GM12878 (cell line): Measurements from ENCODE around the gene PHKA1. TPM values are rescaled to one million over a fixed set of nuclear protein-coding genes. Genes with fewer than 3 reads are reported as not detected.

Source experiments
- ATAC-seq: fragments of 200-7000 bp; cut with Tn5 transposase; 3 replicates; pipeline ENCODE4 v1.9.1; 2020; ENCODE audit warnings: mild to moderate bottlenecking, moderate library complexity
- BruUV-seq: library from RNA; stranded (reverse); fragments of 400-500 nt; replicated peaks from 2 replicates; lab custom pipeline; 2021; lab: Mats Ljungman, UMichigan
- CTCF ChIA-PET: fragments of 300-600 bp; sonication (Branson Sonifier 250); formaldehyde crosslinking; extraction: SDS; loops from one replicate; lab custom pipeline; 2021; ENCODE audit warnings: inconsistent platforms; lab: Yijun Ruan, JAX
- POLR2A ChIA-PET: fragments of 350-600 bp; formaldehyde crosslinking; extraction: SDS; loops from one replicate; lab custom pipeline; 2021; ENCODE audit warnings: inconsistent platforms; lab: Charles Lee
- RAD21 ChIA-PET: fragments of 300-600 bp; sonication (Branson Sonifier 250); formaldehyde crosslinking; loops from one replicate; lab custom pipeline; 2023; ENCODE audit warnings: antibody characterized with exemption; ENCODE audit not compliant: unreplicated experiment; lab: Charles Lee
- SMC1A ChIA-PET: fragments of 300-600 bp; sonication (Branson Sonifier 250); formaldehyde crosslinking; loops from one replicate; lab custom pipeline; 2023; ENCODE audit not compliant: unreplicated experiment, uncharacterized antibody; lab: Charles Lee
- DNase-seq: peaks from one replicate; pipeline ENCODE4 v3.0.0-alpha.2; 2011; ENCODE audit warnings: low read depth, low spot score
- FAIRE-seq: peaks from 3 replicates; lab custom pipeline; 2011; peaks lifted over from hg19 to GRCh38; lab: Jason Lieb, UNC
- H2AFZ ChIP-seq: 2 replicates; pipeline ENCODE4 v1.6.0; 2011; ENCODE audit warnings: low read depth, low read length, control low read depth; ENCODE audit not compliant: control insufficient read depth
- H3K27ac ChIP-seq: 2 replicates; pipeline ENCODE4 v1.5.1; 2011; ENCODE audit warnings: control low read depth; ENCODE audit not compliant: control insufficient read depth, insufficient read depth
- H3K27me3 ChIP-seq, 2 experiments: replicated peaks in 1 of 2; 2 replicates each; pipeline versions ENCODE4 v1.6.0 to v1.6.1; 2011; ENCODE audit warnings: low read length in 1 of 2; ENCODE audit not compliant: control insufficient read depth in 2 of 2, insufficient read depth in 2 of 2
- H3K36me3 ChIP-seq, 2 experiments: 2 replicates each; pipeline ENCODE4 v1.5.1; 2011; ENCODE audit warnings: low read length in 1 of 2; ENCODE audit not compliant: control insufficient read depth in 2 of 2, insufficient read depth in 2 of 2
- H3K4me1 ChIP-seq: 2 replicates; pipeline ENCODE4 v1.6.1; 2011; ENCODE audit warnings: mild to moderate bottlenecking, low read length, moderate library complexity, mixed read lengths; ENCODE audit not compliant: control insufficient read depth, insufficient read depth
- H3K4me2 ChIP-seq: 2 replicates; pipeline ENCODE4 v1.6.0; 2011; ENCODE audit warnings: control low read depth; ENCODE audit not compliant: control insufficient read depth, insufficient read depth
- H3K4me3 ChIP-seq: fragments of 200-600 bp; sonication (generic); 2 replicates; pipeline ENCODE4 v1.5.1; 2016
- H3K79me2 ChIP-seq: 2 replicates; pipeline ENCODE4 v1.6.0; 2011; ENCODE audit warnings: low read length; ENCODE audit not compliant: control insufficient read depth, insufficient read depth
- H3K9ac ChIP-seq: 2 replicates; pipeline ENCODE4 v1.8.0; 2011; ENCODE audit warnings: low read length, control low read depth, mixed read lengths; ENCODE audit not compliant: control insufficient read depth, insufficient read depth
- H3K9me3 ChIP-seq: replicated peaks from 3 replicates; pipeline ENCODE4 v1.5.1; 2011; ENCODE audit warnings: mild to moderate bottlenecking, low read length; ENCODE audit not compliant: control insufficient read depth, insufficient read depth
- H4K20me1 ChIP-seq: 2 replicates; pipeline ENCODE4 v1.6.0; 2011; ENCODE audit not compliant: control insufficient read depth, insufficient read depth
- CREM ChIP-seq: IDR thresholded peaks from 2 replicates; pipeline ENCODE4 v1.6.1; 2014; ENCODE audit warnings: antibody characterized with exemption, low read depth
- DPF2 ChIP-seq: fragments of 450-650 bp; IDR thresholded peaks from 2 replicates; pipeline ENCODE4 v1.6.1; 2017; ENCODE audit warnings: mild to moderate bottlenecking
- EGR1 ChIP-seq, 2 experiments: IDR thresholded peaks; 1 replicate in 1 of 2; 2 replicates in 1 of 2; pipeline ENCODE4 v1.6.1; 2011 to 2012; ENCODE audit warnings: low read depth in 2 of 2, low read length in 2 of 2, borderline replicate concordance in 1 of 2, mild to moderate bottlenecking in 1 of 2, moderate library complexity in 1 of 2
- FOS ChIP-seq: IDR thresholded peaks from 3 replicates; pipeline ENCODE4 v1.6.1; 2011; ENCODE audit warnings: borderline replicate concordance; ENCODE audit not compliant: insufficient read length; ENCODE audit errors: extremely low read depth
- HDGF ChIP-seq: fragments of 450-650 bp; IDR thresholded peaks from 2 replicates; pipeline ENCODE4 v1.6.1; 2016; ENCODE audit warnings: antibody characterized with exemption
- MTA2 ChIP-seq: fragments of 450-650 bp; IDR thresholded peaks from 2 replicates; pipeline ENCODE4 v1.6.1; 2016; ENCODE audit warnings: low read depth, mild to moderate bottlenecking, moderate library complexity
- POLR2AphosphoS2 ChIP-seq: IDR thresholded peaks from 2 replicates; pipeline ENCODE4 v1.6.1; 2011; ENCODE audit warnings: low read depth, mild to moderate bottlenecking, low read length, improper control_type of control experiment, moderate library complexity
- SIX5 ChIP-seq: IDR thresholded peaks from 2 replicates; pipeline ENCODE4 v1.6.1; 2011; ENCODE audit warnings: mild to moderate bottlenecking, low read depth, low read length, moderate library complexity; ENCODE audit not compliant: severe bottlenecking
- ZNF24 ChIP-seq: fragments of 450-650 bp; IDR thresholded peaks from 2 replicates; pipeline ENCODE4 v1.6.1; 2017; ENCODE audit warnings: antibody characterized with exemption, mild to moderate bottlenecking
- ZNF384 ChIP-seq: IDR thresholded peaks from 2 replicates; pipeline ENCODE4 v1.6.1; 2012; ENCODE audit warnings: low read depth, mild to moderate bottlenecking, low read length, improper control_type of control experiment, borderline replicate concordance
- ZSCAN29 ChIP-seq: fragments of 450-650 bp; IDR thresholded peaks from 2 replicates; pipeline ENCODE4 v1.6.1; 2017; ENCODE audit warnings: mild to moderate bottlenecking, moderate library complexity
- ZZZ3 ChIP-seq: IDR thresholded peaks from 2 replicates; pipeline ENCODE4 v1.6.1; 2011; ENCODE audit warnings: low read depth; ENCODE audit not compliant: control insufficient read depth, insufficient read length
- WGBS: methylation state at CpG from one replicate; pipeline ENCODE4 v1.1.6; 2016; ENCODE audit warnings: low lambda C conversion rate; ENCODE audit not compliant: insufficient replicate concordance, insufficient coverage; ENCODE audit errors: missing lambda C conversion rate; 5-methylcytosine and 5-hydroxymethylcytosine counted together
- in situ Hi-C: fragments of 300-500 bp; cut with MboI; formaldehyde crosslinking; loops from 9 replicates; pipeline ENCODE4 v1.14.3; 2018; ENCODE audit warnings: mixed read lengths
- intact Hi-C: fragments of 100-400 bp; cut with micrococcal nuclease; formaldehyde crosslinking; loops from one replicate; pipeline ENCODE4 v1.14.2; 2022; ENCODE audit not compliant: unreplicated experiment
- polyA plus RNA-seq, 11 experiments: library from polyadenylated mRNA; depleted of rRNA in 4 of 11; unstranded in 6 of 11; stranded (reverse) in 5 of 11; fragments of >200 nt; fragmentation: Nextera tagmentation in 4 of 11; fragmentation: Illumina TruSeq in 1 of 11; extraction: Ambion mirVana in 4 of 11; extraction: Trizol in 1 of 11; gene quantifications; 1 replicate in 1 of 11; 2 replicates in 10 of 11; pipeline versions ENCODE4 v1.2.1 to v1.2.3, GENCODE V29; 2011 to 2016; ENCODE audit warnings: inconsistent platforms in 2 of 11, missing spikeins in 2 of 11, low read depth in 1 of 11
- total RNA-seq, 4 experiments: library from RNA; depleted of rRNA in 3 of 4; stranded (reverse); fragments of >200 nt in 3 of 4; fragmentation: Illumina TruSeq in 1 of 4; extraction: Trizol in 1 of 4; gene quantifications; 2 replicates each; pipeline versions ENCODE4 v1.2.1 to v1.2.3, GENCODE V29; 2013 to 2021
- TF ChIP-seq, protein P1 (sequence below): IDR thresholded peaks from 2 replicates; pipeline ENCODE4 v1.6.1; 2012; ENCODE audit warnings: low read depth, low read length, improper control_type of control experiment

The PHKA1 gene
- total and polyA plus RNA-seq, 10 of the 15 experiments (the other 5 are each of a cell fraction or from before 2014, with no cell fraction given): under 0.01 to 0.15 (median 0.05) TPM; not detected in 4

DNA sequence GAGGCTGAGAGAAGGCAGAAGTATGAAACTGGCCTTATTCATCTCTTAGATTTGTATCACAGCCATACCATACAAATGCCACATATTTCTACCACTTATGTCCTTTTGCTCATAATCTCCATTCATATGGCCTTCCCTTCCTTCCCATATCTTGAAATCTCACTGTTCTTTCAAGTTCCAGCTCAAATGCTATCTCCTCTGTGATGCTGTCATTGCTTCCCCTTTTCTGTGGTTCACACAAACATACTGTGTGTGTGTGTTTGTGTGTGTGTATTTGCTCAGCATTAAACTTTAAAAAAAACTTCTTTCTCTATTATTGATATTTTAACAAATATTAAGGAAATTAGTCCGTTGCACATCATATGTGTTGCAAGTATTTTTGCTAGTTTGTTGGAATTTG lies 26.7 kb downstream of the PHKA1 start:
- ATAC-seq: no peak
- SMC1A ChIA-PET: no interaction called here
- no peak for FAIRE-seq
- Histone ChIP-seq H2AFZ (no peak overlapping the region), H3K4me2 (no peak overlapping the region), H3K4me3 (no peak overlapping the region), H3K27me3 (no peaks in the 10 kb centered on the region), H3K36me3 (no peaks in the 10 kb centered on the region), H3K4me1 (no peaks in the 10 kb centered on the region), H3K27ac (no peak overlapping the region), H3K9ac (no peak overlapping the region), H4K20me1 (no peaks in the 10 kb centered on the region), H3K79me2 (no peaks in the 10 kb centered on the region), H3K9me3 (no peaks in the 10 kb centered on the region)
- 0% methylated on average over 1 of the region's 1 CpG for WGBS
- CTCF ChIA-PET: no interaction called here
- TF ChIP-seq DPF2 (no peak), ZZZ3 (no peak), HDGF (no peak), MTA2 (no peak), ZNF24 (no peak), ZNF384 (no peak), POLR2AphosphoS2 (no peak), SIX5 (no peak), CREM (no peak), FOS (no peak), ZSCAN29 (no peak), EGR1 (IDR thresholded peaks at IDR 0.05; ENCODE audit: borderline replicate concordance in 1 of 2, low read depth in 2 of 2, low read length in 2 of 2) (no peak)
- TF ChIP-seq, protein P1, sequence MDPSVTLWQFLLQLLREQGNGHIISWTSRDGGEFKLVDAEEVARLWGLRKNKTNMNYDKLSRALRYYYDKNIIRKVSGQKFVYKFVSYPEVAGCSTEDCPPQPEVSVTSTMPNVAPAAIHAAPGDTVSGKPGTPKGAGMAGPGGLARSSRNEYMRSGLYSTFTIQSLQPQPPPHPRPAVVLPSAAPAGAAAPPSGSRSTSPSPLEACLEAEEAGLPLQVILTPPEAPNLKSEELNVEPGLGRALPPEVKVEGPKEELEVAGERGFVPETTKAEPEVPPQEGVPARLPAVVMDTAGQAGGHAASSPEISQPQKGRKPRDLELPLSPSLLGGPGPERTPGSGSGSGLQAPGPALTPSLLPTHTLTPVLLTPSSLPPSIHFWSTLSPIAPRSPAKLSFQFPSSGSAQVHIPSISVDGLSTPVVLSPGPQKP: no peak
- intact Hi-C loops: no loop called here
- RAD21 ChIA-PET: no interaction called here
- BruUV-seq: no TSS peak
- POLR2A ChIA-PET: no interaction called here
- in situ Hi-C loops: no loop called here
- DNase-seq: no peak
